ENCODE measurements around the gene SLC15A3. TPM values are rescaled to one million over a fixed set of nuclear protein-coding genes. Genes with fewer than 3 reads are reported as not detected.

Gene SLC15A3
- total RNA-seq, 2 donors from 2014 or later = 2.0 to 6.2 TPM

- Histone ChIP-seq H3K27ac (no peak overlapping the region), H3K4me1 (peaks cover 31% of the 10 kb centered on the region), H3K9me3 (no peaks in the 10 kb centered on the region), H3K27me3 (peaks cover 0 to 9% of the 10 kb centered on the region in 2 donors), H3K36me3 (replicated peaks in 1 of 2; ENCODE audit: insufficient read depth in 1 of 2, low read depth in 2 of 2) (peaks cover 19 to 20% of the 10 kb centered on the region in 2 donors), H3K4me3 (no peak overlapping the region)
- no peak for TF ChIP-seq CTCF (IDR thresholded peaks at IDR 0.05)
- no peak for TF ChIP-seq POLR2A (IDR thresholded peaks at IDR 0.05)
- 84 to 89% methylated on average over 3 to 11 of the region's 23 CpGs for WGBS, 2 donors
- no peak for DNase-seq
- intact Hi-C loops (cut with DNase I) = no loop called here
- ATAC-seq = no peak
Measured at GRCh38 chr11:60921777-60922335, 30.1 kb downstream of the SLC15A3 start.

- Histone ChIP-seq H3K4me1 (peaks cover 37% of the 10 kb centered on the region), H3K27me3 (peaks cover 0 to 9% of the 10 kb centered on the region in 2 donors), H3K9me3 (no peaks in the 10 kb centered on the region), H3K36me3 (replicated peaks in 1 of 2; ENCODE audit: insufficient read depth in 1 of 2, low read depth in 2 of 2) (peaks cover 19 to 20% of the 10 kb centered on the region in 2 donors), H3K27ac (no peak overlapping the region), H3K4me3 (no peak overlapping the region)
- ATAC-seq (no peak), DNase-seq (no peak)
- intact Hi-C loops (cut with DNase I) = no loop called here
- 90 to 93% methylated on average over 10 to 11 of the region's 11 CpGs for WGBS, 2 donors
- TF ChIP-seq POLR2A (IDR thresholded peaks at IDR 0.05) (no peak), CTCF (IDR thresholded peaks at IDR 0.05) (no peak)
Measured at GRCh38 chr11:60921259-60921658, 30.7 kb downstream of the SLC15A3 start.

DNA sequence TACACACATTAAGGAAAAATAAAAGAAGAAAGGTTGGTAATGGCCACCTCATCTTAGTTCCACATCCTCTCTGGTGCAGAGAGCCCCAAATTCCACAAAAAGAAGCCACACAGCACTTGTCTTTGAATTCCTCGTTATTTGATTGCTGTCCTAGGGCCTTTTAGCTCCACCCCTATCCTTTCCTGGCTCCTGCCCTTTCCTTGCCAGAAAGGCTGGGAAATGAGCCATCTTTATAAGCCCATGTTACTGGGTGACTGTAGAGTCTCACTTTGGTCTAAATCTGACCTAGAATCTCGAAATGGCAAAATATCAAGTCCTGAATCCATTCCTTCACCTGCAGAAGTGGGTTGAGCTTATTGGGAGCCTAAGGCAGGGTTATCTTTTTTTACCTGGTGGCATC is 32.0 kb downstream of the SLC15A3 start:
- Histone ChIP-seq H3K27ac (no peak overlapping the region), H3K27me3 (peaks cover 0 to 5% of the 10 kb centered on the region in 2 donors), H3K36me3 (replicated peaks in 1 of 2; ENCODE audit: insufficient read depth in 1 of 2, low read depth in 2 of 2) (peaks cover 19 to 20% of the 10 kb centered on the region in 2 donors), H3K4me1 (peaks cover 44% of the 10 kb centered on the region), H3K4me3 (no peak overlapping the region), H3K9me3 (no peaks in the 10 kb centered on the region)
- no peak for TF ChIP-seq POLR2A (IDR thresholded peaks at IDR 0.05)
- TF ChIP-seq CTCF (IDR thresholded peaks at IDR 0.05) = no peak
- intact Hi-C loops (cut with DNase I) = no loop called here
- no peak for DNase-seq
- ATAC-seq = no peak
- WGBS, 2 donors = 57 to 67% methylated on average over 2 of the region's 2 CpGs

- ATAC-seq = no peak
- 68 to 87% methylated on average over 1 of the region's 1 CpG for WGBS, 2 donors
- Histone ChIP-seq H3K36me3 (replicated peaks in 1 of 2; ENCODE audit: insufficient read depth in 1 of 2, low read depth in 2 of 2) (peaks cover 19 to 20% of the 10 kb centered on the region in 2 donors), H3K9me3 (no peaks in the 10 kb centered on the region), H3K4me3 (no peak overlapping the region), H3K4me1 (peaks cover 41% of the 10 kb centered on the region), H3K27me3 (no peaks in the 10 kb centered on the region), H3K27ac (no peak overlapping the region)
- intact Hi-C loops (cut with DNase I) = no loop called here
- no peak for DNase-seq
- no peak for TF ChIP-seq POLR2A (IDR thresholded peaks at IDR 0.05)
- TF ChIP-seq CTCF (IDR thresholded peaks at IDR 0.05) = no peak
Measured at GRCh38 chr11:60919320-60919719, 32.7 kb downstream of the SLC15A3 start.

DNA sequence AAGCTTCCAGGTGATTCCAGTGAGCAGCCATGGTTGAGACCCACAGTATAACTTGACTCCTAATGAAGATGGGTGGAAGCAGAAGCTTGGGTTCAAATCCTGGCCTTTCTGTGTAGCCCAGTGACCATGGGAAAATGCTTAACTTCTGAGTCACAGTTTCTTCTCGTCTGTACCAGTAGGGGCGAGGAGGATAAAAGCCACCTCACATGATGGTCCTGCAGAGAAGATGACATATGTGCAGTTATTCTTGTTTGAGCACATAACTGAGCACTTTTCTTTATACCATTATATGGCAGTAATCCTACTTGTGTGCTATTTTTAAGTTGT is 33.1 kb downstream of the SLC15A3 start:
- Histone ChIP-seq H3K4me3 (no peak overlapping the region), H3K27me3 (no peaks in the 10 kb centered on the region), H3K27ac (no peak overlapping the region), H3K4me1 (peaks cover 37% of the 10 kb centered on the region), H3K9me3 (no peaks in the 10 kb centered on the region), H3K36me3 (replicated peaks in 1 of 2; ENCODE audit: insufficient read depth in 1 of 2, low read depth in 2 of 2) (peaks cover 19 to 20% of the 10 kb centered on the region in 2 donors)
- DNase-seq = no peak
- TF ChIP-seq POLR2A (IDR thresholded peaks at IDR 0.05) (no peak), CTCF (IDR thresholded peaks at IDR 0.05) (no peak)
- intact Hi-C loops (cut with DNase I) = no loop called here
- no peak for ATAC-seq
- WGBS, 2 donors = 51 to 64% methylated on average over 2 of the region's 2 CpGs
